Measurements from ENCODE around the gene DPF1.

DNA sequence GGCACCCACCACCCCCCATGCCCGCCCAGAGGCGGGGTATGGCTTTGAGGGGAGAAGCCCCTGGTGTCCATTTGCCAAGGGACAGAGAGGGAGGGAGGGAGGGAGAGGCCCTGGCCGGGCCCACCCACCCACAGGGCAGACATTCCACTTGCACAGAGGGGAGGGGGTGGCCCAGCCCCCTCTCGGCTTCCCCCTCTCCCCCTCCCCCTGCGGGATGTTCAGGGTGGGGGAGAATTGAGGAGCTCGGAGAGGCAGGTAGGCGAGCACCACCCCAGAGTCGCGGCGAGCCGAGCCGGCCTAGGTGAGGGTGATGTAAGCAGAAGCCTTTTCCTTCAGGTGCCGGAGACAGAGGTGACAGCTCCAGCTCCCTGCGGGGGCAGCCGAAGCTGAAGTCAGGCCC is 12.3 kb downstream of the DPF1 start:
- TF ChIP-seq, protein P1, sequence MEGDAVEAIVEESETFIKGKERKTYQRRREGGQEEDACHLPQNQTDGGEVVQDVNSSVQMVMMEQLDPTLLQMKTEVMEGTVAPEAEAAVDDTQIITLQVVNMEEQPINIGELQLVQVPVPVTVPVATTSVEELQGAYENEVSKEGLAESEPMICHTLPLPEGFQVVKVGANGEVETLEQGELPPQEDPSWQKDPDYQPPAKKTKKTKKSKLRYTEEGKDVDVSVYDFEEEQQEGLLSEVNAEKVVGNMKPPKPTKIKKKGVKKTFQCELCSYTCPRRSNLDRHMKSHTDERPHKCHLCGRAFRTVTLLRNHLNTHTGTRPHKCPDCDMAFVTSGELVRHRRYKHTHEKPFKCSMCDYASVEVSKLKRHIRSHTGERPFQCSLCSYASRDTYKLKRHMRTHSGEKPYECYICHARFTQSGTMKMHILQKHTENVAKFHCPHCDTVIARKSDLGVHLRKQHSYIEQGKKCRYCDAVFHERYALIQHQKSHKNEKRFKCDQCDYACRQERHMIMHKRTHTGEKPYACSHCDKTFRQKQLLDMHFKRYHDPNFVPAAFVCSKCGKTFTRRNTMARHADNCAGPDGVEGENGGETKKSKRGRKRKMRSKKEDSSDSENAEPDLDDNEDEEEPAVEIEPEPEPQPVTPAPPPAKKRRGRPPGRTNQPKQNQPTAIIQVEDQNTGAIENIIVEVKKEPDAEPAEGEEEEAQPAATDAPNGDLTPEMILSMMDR (IDR thresholded peaks at IDR 0.05; ENCODE audit: low read depth, low read length): no peak
- no peak for TF ChIP-seq EZH2phosphoT487 (IDR thresholded peaks at IDR 0.05; ENCODE audit: low read depth)
